OCI-LY7 (cell line): Measurements from ENCODE around the gene TK2. TPM values are rescaled to one million over a fixed set of nuclear protein-coding genes. Genes with fewer than 3 reads are reported as not detected.

Source experiments
- BruUV-seq: library from RNA; stranded (reverse); fragments of 400-500 nt; replicated peaks from 2 replicates; lab custom pipeline; 2021; lab: Mats Ljungman, UMichigan
- CTCF ChIA-PET: fragments of 300-600 bp; sonication (Branson Sonifier 250); formaldehyde crosslinking; loops from one replicate; lab custom pipeline; 2022; ENCODE audit warnings: antibody characterized with exemption; ENCODE audit not compliant: unreplicated experiment; lab: Charles Lee
- POLR2A ChIA-PET: fragments of 300-600 bp; sonication (Branson Sonifier 250); formaldehyde crosslinking; loops from one replicate; lab custom pipeline; 2022; ENCODE audit warnings: antibody characterized with exemption; lab: Charles Lee
- DNase-seq: peaks from one replicate; pipeline ENCODE4 v3.0.0-alpha.2; 2015; ENCODE audit warnings: low spot score
- H2AFZ ChIP-seq: fragments of 200-600 bp; sonication (generic), shearing (Covaris generic); 2 replicates; pipeline ENCODE4 v1.6.1; 2014; ENCODE audit warnings: mild to moderate bottlenecking, antibody characterized with exemption, low read length, moderate library complexity
- H3K27ac ChIP-seq: fragments of 200-600 bp; sonication (generic); 2 replicates; pipeline ENCODE4 v1.5.1; 2014; ENCODE audit warnings: mixed run types, low read depth, mild to moderate bottlenecking, moderate library complexity, low read length, inconsistent platforms; ENCODE audit not compliant: poor library complexity, severe bottlenecking
- H3K36me3 ChIP-seq: fragments of 200-600 bp; sonication (generic); 2 replicates; pipeline ENCODE4 v1.6.1; 2014; ENCODE audit warnings: mild to moderate bottlenecking, antibody characterized with exemption, low read length, moderate library complexity, mixed read lengths; ENCODE audit not compliant: insufficient read depth
- H3K4me1 ChIP-seq: fragments of 200-600 bp; sonication (generic); 2 replicates; pipeline ENCODE4 v1.5.1; 2014; ENCODE audit warnings: mild to moderate bottlenecking, low read length; ENCODE audit not compliant: insufficient read depth, poor library complexity, severe bottlenecking
- H3K4me2 ChIP-seq: fragments of 200-600 bp; sonication (generic); 2 replicates; pipeline ENCODE4 v1.6.1; 2014; ENCODE audit warnings: mild to moderate bottlenecking, low read length
- H3K4me3 ChIP-seq: fragments of 200-600 bp; sonication (generic); 2 replicates; pipeline ENCODE4 v1.5.1; 2014; ENCODE audit warnings: mild to moderate bottlenecking, low read depth, low read length; ENCODE audit not compliant: poor library complexity, severe bottlenecking
- H3K79me2 ChIP-seq: fragments of 200-600 bp; sonication (generic); 2 replicates; pipeline ENCODE4 v1.6.1; 2016; ENCODE audit warnings: low read depth, mild to moderate bottlenecking, low read length, moderate library complexity, mixed read lengths; ENCODE audit not compliant: insufficient read depth
- H3K9me2 ChIP-seq: fragments of 200-600 bp; sonication (generic); 2 replicates; pipeline ENCODE4 v1.6.1; 2016; ENCODE audit warnings: mild to moderate bottlenecking, low read length, mixed read lengths; ENCODE audit not compliant: insufficient read depth
- H3K9me3 ChIP-seq: fragments of 200-600 bp; sonication (generic); 2 replicates; pipeline ENCODE4 v1.6.1; 2014; ENCODE audit warnings: mild to moderate bottlenecking, mixed run types, low read length, mixed read lengths
- H4K20me1 ChIP-seq: fragments of 200-600 bp; sonication (generic); 2 replicates; pipeline ENCODE4 v1.6.1; 2014; ENCODE audit warnings: mild to moderate bottlenecking, antibody characterized with exemption, low read length, moderate library complexity, mixed read lengths; ENCODE audit not compliant: insufficient read depth
- EZH2phosphoT487 ChIP-seq: fragments of 200-600 bp; sonication (generic); IDR thresholded peaks from 2 replicates; pipeline ENCODE4 v1.6.1; 2018; ENCODE audit warnings: low read depth, borderline replicate concordance, mild to moderate bottlenecking, mixed run types, antibody characterized with exemption, low read length, moderate library complexity, mixed read lengths
- intact Hi-C: fragments of 100-400 bp; cut with micrococcal nuclease; formaldehyde crosslinking; loops from one replicate; pipeline ENCODE4 v1.10.0; 2022; ENCODE audit not compliant: unreplicated experiment
- total RNA-seq, 2 experiments: library from RNA; depleted of rRNA in 1 of 2; stranded (reverse); fragments of >200 nt in 1 of 2; shearing (Covaris generic) in 1 of 2; gene quantifications; 2 replicates each; pipeline ENCODE4 v1.2.3, GENCODE V29; 2014 to 2022
- TF ChIP-seq, protein P1 (sequence below): fragments of 200-600 bp; sonication (generic); conservative IDR thresholded peaks from 2 replicates; pipeline ENCODE4 v1.5.1; 2014; ENCODE audit warnings: mild to moderate bottlenecking, antibody characterized with exemption, low read length, moderate library complexity, mixed read lengths

The TK2 gene
- total RNA-seq, 2 experiments from 2014 or later, result 0.06 to 1.9 TPM

DNA sequence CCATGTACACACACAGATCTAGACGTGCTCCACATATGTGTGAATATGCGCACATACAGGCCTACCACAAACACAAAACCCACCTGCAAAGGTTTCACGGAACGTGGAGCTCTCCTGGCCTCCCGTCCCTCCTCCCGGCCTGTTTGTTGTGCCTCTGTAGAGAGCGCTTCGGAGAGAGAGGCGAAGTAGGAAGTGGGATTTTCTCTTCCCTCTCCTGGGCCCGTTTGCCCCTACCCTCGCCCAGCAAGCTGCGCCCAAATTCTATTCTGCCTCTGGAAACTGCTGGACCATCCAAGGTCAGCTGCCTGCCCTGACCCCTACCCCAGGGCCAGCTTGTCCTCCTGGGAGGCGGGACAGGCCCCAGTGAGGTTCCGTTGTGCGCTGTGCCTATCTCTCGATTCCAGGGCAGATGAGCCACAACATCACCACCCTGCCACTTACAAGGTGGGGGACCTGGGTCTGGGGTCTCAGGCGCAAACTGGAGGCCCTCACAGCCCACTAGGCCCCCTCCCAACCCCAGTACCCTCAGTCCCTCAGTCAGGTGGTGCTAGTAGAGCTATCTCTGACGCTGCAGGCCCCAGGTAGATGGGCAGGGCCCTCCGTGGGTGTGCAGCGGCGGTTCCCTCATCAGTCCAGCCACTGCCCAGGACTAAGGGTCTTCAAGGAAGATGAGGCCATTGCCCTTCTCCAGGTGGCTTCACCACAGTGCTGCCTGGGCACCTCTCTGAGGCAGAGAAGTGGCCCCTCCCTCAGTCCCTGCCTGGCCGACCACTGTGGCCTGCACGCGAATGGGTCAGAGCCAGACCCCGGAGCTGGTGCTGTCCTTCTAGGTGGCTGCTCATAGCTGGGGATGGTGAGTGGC lies 68.6 kb downstream of the TK2 start:
- H4K20me1 ChIP-seq, result no peaks in the 10 kb centered on the region
- intact Hi-C loops, result no loop called here
- no peaks in the 10 kb centered on the region for H3K36me3 ChIP-seq
- no peak for DNase-seq
- no peak overlapping the region for H3K4me2 ChIP-seq
- CTCF ChIA-PET, result no interaction called here
- H3K4me3 ChIP-seq, result no peak overlapping the region
- POLR2A ChIA-PET, result no interaction called here
- no peaks in the 10 kb centered on the region for H3K79me2 ChIP-seq
- no peak overlapping the region for H2AFZ ChIP-seq
- no peaks in the 10 kb centered on the region for H3K9me2 ChIP-seq
- BruUV-seq, result no TSS peak
- no peak overlapping the region for H3K27ac ChIP-seq
- TF ChIP-seq, protein P1, sequence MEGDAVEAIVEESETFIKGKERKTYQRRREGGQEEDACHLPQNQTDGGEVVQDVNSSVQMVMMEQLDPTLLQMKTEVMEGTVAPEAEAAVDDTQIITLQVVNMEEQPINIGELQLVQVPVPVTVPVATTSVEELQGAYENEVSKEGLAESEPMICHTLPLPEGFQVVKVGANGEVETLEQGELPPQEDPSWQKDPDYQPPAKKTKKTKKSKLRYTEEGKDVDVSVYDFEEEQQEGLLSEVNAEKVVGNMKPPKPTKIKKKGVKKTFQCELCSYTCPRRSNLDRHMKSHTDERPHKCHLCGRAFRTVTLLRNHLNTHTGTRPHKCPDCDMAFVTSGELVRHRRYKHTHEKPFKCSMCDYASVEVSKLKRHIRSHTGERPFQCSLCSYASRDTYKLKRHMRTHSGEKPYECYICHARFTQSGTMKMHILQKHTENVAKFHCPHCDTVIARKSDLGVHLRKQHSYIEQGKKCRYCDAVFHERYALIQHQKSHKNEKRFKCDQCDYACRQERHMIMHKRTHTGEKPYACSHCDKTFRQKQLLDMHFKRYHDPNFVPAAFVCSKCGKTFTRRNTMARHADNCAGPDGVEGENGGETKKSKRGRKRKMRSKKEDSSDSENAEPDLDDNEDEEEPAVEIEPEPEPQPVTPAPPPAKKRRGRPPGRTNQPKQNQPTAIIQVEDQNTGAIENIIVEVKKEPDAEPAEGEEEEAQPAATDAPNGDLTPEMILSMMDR, result no peak
- no peak for TF ChIP-seq EZH2phosphoT487
- H3K9me3 ChIP-seq, result no peaks in the 10 kb centered on the region
- H3K4me1 ChIP-seq, result peaks cover 25% of the 10 kb centered on the region

GRCh38 chr16:66480265-66481080 lies 69.4 kb downstream of the TK2 start:
- Histone ChIP-seq H3K4me2 (no peak overlapping the region), H3K9me2 (no peaks in the 10 kb centered on the region), H2AFZ (no peak overlapping the region), H3K36me3 (no peaks in the 10 kb centered on the region), H3K27ac (no peak overlapping the region), H3K4me1 (peaks cover 29% of the 10 kb centered on the region), H3K9me3 (no peaks in the 10 kb centered on the region), H4K20me1 (no peaks in the 10 kb centered on the region), H3K4me3 (no peak overlapping the region), H3K79me2 (no peaks in the 10 kb centered on the region)
- BruUV-seq, result no TSS peak
- DNase-seq, result no peak
- ChIA-PET CTCF (no interaction called here), POLR2A (interaction anchor here (0.6 kb wide), 1 partner anchor 80 kb away, joined by 3 read pairs; no protein-coding TSS in a partner anchor)
- intact Hi-C loops, result no loop called here
- no peak for TF ChIP-seq EZH2phosphoT487
- TF ChIP-seq, protein P1, result no peak
